Tibial artery (tissue), 4 donors: Measurements from ENCODE around the gene OSBPL8.

Experiments
- DNase-seq, 2 donors: peaks; one replicate each; pipeline ENCODE4 v3.0.0-alpha.2; 2019
- H3K27ac ChIP-seq, 2 donors: fragments of 200-600 bp; sonication (generic) in 1 of 2; 1 replicate in 1 of 2; 2 replicates in 1 of 2; pipeline ENCODE4 v1.5.1; 2018 to 2019; ENCODE audit warnings: mild to moderate bottlenecking in 1 of 2
- H3K27me3 ChIP-seq, 2 donors: fragments of 200-600 bp; sonication (generic) in 1 of 2; one replicate each; pipeline versions ENCODE4 v1.5.1 to v1.6.0; 2016 to 2019
- H3K36me3 ChIP-seq, 3 donors: fragments of 200-600 bp; sonication (generic) in 2 of 3; one replicate each; pipeline ENCODE4 v1.5.1; 2016 to 2019; ENCODE audit warnings: mild to moderate bottlenecking in 2 of 3
- H3K4me1 ChIP-seq, 4 donors: fragments of 200-600 bp; sonication (generic) in 2 of 4; 1 replicate in 3 of 4; 2 replicates in 1 of 4; pipeline ENCODE4 v1.5.1; 2016 to 2019
- H3K4me3 ChIP-seq, 2 donors: fragments of 200-600 bp; sonication (generic) in 1 of 2; 1 replicate in 1 of 2; 2 replicates in 1 of 2; pipeline ENCODE4 v1.5.1; 2018 to 2019; ENCODE audit warnings: mild to moderate bottlenecking in 2 of 2
- H3K9me3 ChIP-seq, 3 donors: fragments of 200-600 bp; sonication (generic) in 1 of 3; one replicate each; pipeline ENCODE4 v1.5.1; 2016 to 2019
- CTCF ChIP-seq, 2 experiments: fragments of 200-600 bp in 1 of 2; fragments of 450-650 bp in 1 of 2; IDR thresholded peaks; one replicate each; pipeline ENCODE4 v1.5.1; 2017 to 2019; ENCODE audit warnings: antibody characterized with exemption in 2 of 2, mild to moderate bottlenecking in 1 of 2, moderate library complexity in 1 of 2
- intact Hi-C: fragments of 100-400 bp; cut with DNase I; formaldehyde crosslinking; loops from one replicate; pipeline ENCODE4 v1.15.0; 2023; ENCODE audit warnings: low total_unique reads

The OSBPL8 gene

DNA sequence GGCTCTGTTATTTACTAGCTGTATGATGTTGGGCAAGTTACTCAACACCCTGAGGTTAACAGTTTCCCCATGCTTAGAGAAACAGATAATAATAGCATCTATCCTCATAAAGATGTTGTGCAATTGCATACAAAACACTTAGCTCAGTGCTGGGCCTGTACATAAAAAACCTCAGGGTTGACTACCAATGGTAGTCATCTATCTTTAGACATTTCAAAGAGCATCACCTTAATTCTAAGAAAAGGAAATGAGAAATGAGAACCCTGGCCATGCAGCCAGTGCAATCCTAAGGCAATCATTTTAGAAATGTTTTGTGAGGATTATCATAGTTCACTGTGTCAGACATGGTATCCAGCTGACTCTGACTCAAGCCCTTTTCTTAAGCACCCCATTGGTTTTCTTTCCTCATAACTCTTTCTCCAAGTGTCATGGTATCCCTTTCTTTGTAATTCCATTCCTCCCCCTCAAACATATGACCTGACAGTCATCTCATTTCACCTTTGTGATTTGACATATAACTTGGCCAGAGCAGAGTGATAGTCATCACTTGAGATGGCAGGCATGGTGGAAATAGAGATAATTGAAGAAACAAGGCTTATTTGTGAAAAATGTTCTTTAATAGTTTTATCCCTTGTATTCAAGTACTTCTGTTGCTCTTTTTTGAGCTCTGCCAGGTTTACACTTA lies 29.5 kb upstream of the OSBPL8 start:
- peak in 1 of 2 donors; percentile 39 for DNase-seq
- H3K4me1 ChIP-seq = no peaks in the 10 kb centered on the region
- no peaks in the 10 kb centered on the region for H3K9me3 ChIP-seq
- H3K4me3 ChIP-seq = no peak overlapping the region
- H3K36me3 ChIP-seq = no peaks in the 10 kb centered on the region
- H3K27me3 ChIP-seq = no peaks in the 10 kb centered on the region
- no peak for TF ChIP-seq CTCF (IDR thresholded peaks at IDR 0.05)
- intact Hi-C loops = no loop called here
- H3K27ac ChIP-seq = no peak overlapping the region

DNA sequence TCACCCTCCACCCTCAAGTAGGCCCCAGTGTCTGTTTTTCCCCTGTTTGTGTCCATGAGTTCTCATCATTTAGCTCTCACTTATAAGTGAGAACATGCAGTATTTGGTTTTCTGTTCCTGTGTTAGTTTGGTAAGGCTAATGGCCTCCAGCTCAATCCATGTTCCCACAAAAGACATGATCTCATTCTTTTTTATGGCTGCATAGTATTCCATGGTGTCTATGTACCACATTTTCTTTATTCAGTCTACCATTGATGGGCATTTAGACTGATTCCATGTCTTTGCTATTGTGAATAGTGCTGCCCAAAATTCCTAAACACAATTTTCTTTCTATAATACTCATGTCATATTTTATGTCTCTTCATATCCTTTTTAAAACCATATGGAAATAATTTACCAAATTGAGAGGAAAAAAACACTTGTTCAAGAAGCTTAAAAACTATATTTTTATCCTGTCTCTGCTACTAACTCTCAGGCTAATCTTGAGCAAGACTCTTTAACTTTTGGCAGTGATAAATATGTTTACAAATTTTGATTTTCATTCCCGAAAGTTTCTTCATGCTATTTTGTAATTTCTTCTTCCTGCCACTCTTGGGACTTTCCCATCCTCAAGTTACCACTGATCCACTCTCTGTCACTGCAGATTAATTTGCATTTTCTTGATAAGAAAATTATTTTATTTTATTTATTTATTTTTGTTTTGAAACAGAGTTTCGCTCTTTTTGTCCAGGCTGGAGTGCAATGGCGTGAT lies 28.0 kb upstream of the OSBPL8 start:
- no peak for TF ChIP-seq CTCF (IDR thresholded peaks at IDR 0.05)
- H3K4me3 ChIP-seq = no peak overlapping the region
- intact Hi-C loops = no loop called here
- H3K27me3 ChIP-seq = no peaks in the 10 kb centered on the region
- no peak for DNase-seq
- no peaks in the 10 kb centered on the region for H3K4me1 ChIP-seq
- H3K27ac ChIP-seq = no peak overlapping the region
- no peaks in the 10 kb centered on the region for H3K9me3 ChIP-seq
- H3K36me3 ChIP-seq = no peaks in the 10 kb centered on the region

GRCh38 chr12:76586764-76587395 lies 27.3 kb upstream of the OSBPL8 start:
- no peak overlapping the region for H3K27ac ChIP-seq
- no peak overlapping the region for H3K4me3 ChIP-seq
- no peak for DNase-seq
- no peaks in the 10 kb centered on the region for H3K9me3 ChIP-seq
- peak; percentile 62 to 65 for TF ChIP-seq CTCF (IDR thresholded peaks at IDR 0.05)
- intact Hi-C loops = no loop called here
- no peaks in the 10 kb centered on the region for H3K4me1 ChIP-seq
- no peaks in the 10 kb centered on the region for H3K27me3 ChIP-seq
- no peaks in the 10 kb centered on the region for H3K36me3 ChIP-seq

DNA sequence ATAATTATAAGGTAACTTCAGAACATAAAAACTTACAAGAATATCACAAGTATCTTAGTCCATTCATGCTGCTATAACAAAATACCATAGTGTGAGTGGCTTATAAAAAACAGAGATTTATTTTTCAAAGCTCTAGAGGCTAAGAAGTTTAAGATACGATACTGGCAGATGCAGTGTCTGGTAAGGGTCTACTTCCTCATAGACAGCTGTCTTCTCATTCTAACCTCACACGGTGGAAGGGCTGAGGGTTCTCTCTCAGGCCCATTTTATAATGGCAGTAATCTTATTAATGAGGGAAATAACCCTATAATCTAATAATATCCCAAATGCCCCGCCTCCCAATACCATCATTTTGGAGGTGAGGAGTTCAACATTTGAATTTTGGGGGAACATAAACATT lies 23.7 kb upstream of the OSBPL8 start:
- Histone ChIP-seq H3K4me1 (no peaks in the 10 kb centered on the region), H3K4me3 (no peak overlapping the region), H3K27ac (no peak overlapping the region), H3K36me3 (no peaks in the 10 kb centered on the region), H3K9me3 (no peaks in the 10 kb centered on the region), H3K27me3 (no peaks in the 10 kb centered on the region)
- no peak for TF ChIP-seq CTCF (IDR thresholded peaks at IDR 0.05)
- intact Hi-C loops = no loop called here
- DNase-seq = no peak

GRCh38 chr12:76573840-76574373 lies 14.3 kb upstream of the OSBPL8 start:
- Histone ChIP-seq H3K4me3 (no peak overlapping the region), H3K27me3 (no peaks in the 10 kb centered on the region), H3K27ac (no peak overlapping the region), H3K9me3 (no peaks in the 10 kb centered on the region), H3K4me1 (no peaks in the 10 kb centered on the region), H3K36me3 (no peaks in the 10 kb centered on the region)
- DNase-seq = no peak
- TF ChIP-seq CTCF (IDR thresholded peaks at IDR 0.05) = no peak
- intact Hi-C loops = no loop called here
